Fibroblast of lung (primary cell): Measurements from ENCODE around the gene POLD1. TPM values are rescaled to one million over a fixed set of nuclear protein-coding genes. Genes with fewer than 3 reads are reported as not detected.

Experiments
- DNase-seq, 2 donors: peaks; one replicate each; pipeline versions ENCODE4 v3.0.0 to v3.0.0-alpha.2; 2010; ENCODE audit warnings: low read depth in 2 of 2
- H2AFZ ChIP-seq: 2 replicates; pipeline ENCODE4 v1.5.1; 2012; ENCODE audit warnings: low read length, control low read depth, inconsistent platforms
- H3K27ac ChIP-seq: 2 replicates; pipeline ENCODE4 v1.5.1; 2011; ENCODE audit warnings: low read length, control low read depth; ENCODE audit not compliant: insufficient read depth
- H3K27me3 ChIP-seq: 2 replicates; pipeline ENCODE4 v1.5.1; 2011; ENCODE audit warnings: mild to moderate bottlenecking, low read length; ENCODE audit not compliant: control insufficient read depth, insufficient read depth
- H3K36me3 ChIP-seq: 2 replicates; pipeline ENCODE4 v1.5.1; 2011; ENCODE audit warnings: low read length; ENCODE audit not compliant: control insufficient read depth, insufficient read depth
- H3K4me1 ChIP-seq: 2 replicates; pipeline ENCODE4 v1.5.1; 2011; ENCODE audit warnings: low read length; ENCODE audit not compliant: control insufficient read depth, insufficient read depth; ENCODE audit errors: extremely low read depth
- H3K4me2 ChIP-seq: 2 replicates; pipeline ENCODE4 v1.5.1; 2011; ENCODE audit warnings: low read length, control low read depth; ENCODE audit not compliant: insufficient read depth; ENCODE audit errors: extremely low read depth
- H3K4me3 ChIP-seq, 4 experiments: fragments of 200-600 bp in 1 of 4; sonication (generic) in 1 of 4; replicated peaks in 1 of 4; 2 replicates each; pipeline ENCODE4 v1.5.1; 2011 to 2016; ENCODE audit warnings: low read length in 4 of 4, low read depth in 3 of 4, mild to moderate bottlenecking in 3 of 4, control low read depth in 2 of 4, inconsistent platforms in 1 of 4, mixed read lengths in 1 of 4; ENCODE audit not compliant: insufficient read depth in 1 of 4; ENCODE audit errors: control extremely low read depth in 1 of 4
- H3K79me2 ChIP-seq: 2 replicates; pipeline ENCODE4 v1.5.1; 2012; ENCODE audit warnings: mild to moderate bottlenecking, low read length, inconsistent platforms; ENCODE audit not compliant: control insufficient read depth, insufficient read depth
- H3K9ac ChIP-seq: 2 replicates; pipeline ENCODE4 v1.5.1; 2011; ENCODE audit warnings: mild to moderate bottlenecking, low read length, control low read depth; ENCODE audit not compliant: insufficient read depth
- H3K9me3 ChIP-seq: 2 replicates; pipeline ENCODE4 v1.5.1; 2012; ENCODE audit warnings: low read depth, low read length; ENCODE audit not compliant: control insufficient read depth, insufficient read depth
- H4K20me1 ChIP-seq: 2 replicates; pipeline ENCODE4 v1.5.1; 2011; ENCODE audit warnings: low read length; ENCODE audit not compliant: control insufficient read depth, insufficient read depth; ENCODE audit errors: extremely low read depth
- EZH2 ChIP-seq: IDR thresholded peaks from 2 replicates; pipeline ENCODE4 v1.5.1; 2012; ENCODE audit warnings: low read length, control low read depth, mild to moderate bottlenecking; ENCODE audit errors: missing control alignments
- polyA plus RNA-seq, 2 donors: library from polyadenylated mRNA; depleted of rRNA in 1 of 2; stranded (reverse) in 1 of 2; unstranded in 1 of 2; fragments of >200 nt; gene quantifications; 2 replicates each; pipeline ENCODE4 v1.2.1, GENCODE V29; 2011 to 2012; ENCODE audit warnings: missing spikeins in 1 of 2
- total RNA-seq: library from RNA; depleted of rRNA; stranded (reverse); fragments of >200 nt; gene quantifications from 2 replicates; pipeline ENCODE4 v1.2.1, GENCODE V29; 2014
- TF ChIP-seq, protein P1 (sequence below), 2 donors: IDR thresholded peaks in 1 of 2; conservative IDR thresholded peaks in 1 of 2; 1 replicate in 1 of 2; 2 replicates in 1 of 2; pipeline ENCODE4 v1.5.1; 2011 to 2012; ENCODE audit warnings: low read length in 2 of 2, control low read depth in 1 of 2, inconsistent platforms in 1 of 2, low read depth in 1 of 2, mild to moderate bottlenecking in 1 of 2

The POLD1 gene
- total and polyA plus RNA-seq, 2 donors (not counting 1 experiment from before 2014, with no cell fraction given) = 4.0 to 23.6 TPM

DNA sequence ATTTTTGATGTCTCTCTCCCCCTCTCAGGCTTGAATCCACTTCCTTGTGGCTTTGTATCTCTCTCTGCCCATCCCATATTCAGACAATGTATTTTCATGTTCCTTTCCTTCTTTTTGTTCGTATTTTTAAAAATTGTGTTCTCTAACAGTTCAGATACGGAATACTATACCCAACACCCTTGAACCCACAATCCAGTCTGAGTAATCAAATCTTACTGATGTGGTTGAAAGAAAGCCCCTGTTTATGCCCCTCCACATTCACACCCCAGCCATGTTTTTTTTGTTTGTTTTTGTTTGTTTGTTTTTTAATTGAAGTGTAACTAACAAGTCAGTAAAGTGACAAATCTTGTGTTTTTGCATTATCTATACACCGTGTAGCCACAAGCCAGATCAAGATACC is 36.0 kb downstream of the POLD1 start:
- Histone ChIP-seq H3K79me2 (no peaks in the 10 kb centered on the region), H4K20me1 (no peaks in the 10 kb centered on the region), H3K4me1 (no peaks in the 10 kb centered on the region), H2AFZ (no peak overlapping the region), H3K27me3 (peaks cover 4% of the 10 kb centered on the region), H3K4me3 (no peak overlapping the region), H3K4me2 (no peak overlapping the region), H3K27ac (no peak overlapping the region), H3K9me3 (no peaks in the 10 kb centered on the region), H3K36me3 (no peaks in the 10 kb centered on the region), H3K9ac (no peak overlapping the region)
- TF ChIP-seq, protein P1, sequence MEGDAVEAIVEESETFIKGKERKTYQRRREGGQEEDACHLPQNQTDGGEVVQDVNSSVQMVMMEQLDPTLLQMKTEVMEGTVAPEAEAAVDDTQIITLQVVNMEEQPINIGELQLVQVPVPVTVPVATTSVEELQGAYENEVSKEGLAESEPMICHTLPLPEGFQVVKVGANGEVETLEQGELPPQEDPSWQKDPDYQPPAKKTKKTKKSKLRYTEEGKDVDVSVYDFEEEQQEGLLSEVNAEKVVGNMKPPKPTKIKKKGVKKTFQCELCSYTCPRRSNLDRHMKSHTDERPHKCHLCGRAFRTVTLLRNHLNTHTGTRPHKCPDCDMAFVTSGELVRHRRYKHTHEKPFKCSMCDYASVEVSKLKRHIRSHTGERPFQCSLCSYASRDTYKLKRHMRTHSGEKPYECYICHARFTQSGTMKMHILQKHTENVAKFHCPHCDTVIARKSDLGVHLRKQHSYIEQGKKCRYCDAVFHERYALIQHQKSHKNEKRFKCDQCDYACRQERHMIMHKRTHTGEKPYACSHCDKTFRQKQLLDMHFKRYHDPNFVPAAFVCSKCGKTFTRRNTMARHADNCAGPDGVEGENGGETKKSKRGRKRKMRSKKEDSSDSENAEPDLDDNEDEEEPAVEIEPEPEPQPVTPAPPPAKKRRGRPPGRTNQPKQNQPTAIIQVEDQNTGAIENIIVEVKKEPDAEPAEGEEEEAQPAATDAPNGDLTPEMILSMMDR (conservative IDR thresholded peaks at IDR 0.05 in 1 of 2, IDR thresholded peaks at IDR 0.05 in 1 of 2; ENCODE audit: low read depth in 1 of 2, low read length in 2 of 2) = no peak
- no peak for TF ChIP-seq EZH2
- DNase-seq = no peak

DNA sequence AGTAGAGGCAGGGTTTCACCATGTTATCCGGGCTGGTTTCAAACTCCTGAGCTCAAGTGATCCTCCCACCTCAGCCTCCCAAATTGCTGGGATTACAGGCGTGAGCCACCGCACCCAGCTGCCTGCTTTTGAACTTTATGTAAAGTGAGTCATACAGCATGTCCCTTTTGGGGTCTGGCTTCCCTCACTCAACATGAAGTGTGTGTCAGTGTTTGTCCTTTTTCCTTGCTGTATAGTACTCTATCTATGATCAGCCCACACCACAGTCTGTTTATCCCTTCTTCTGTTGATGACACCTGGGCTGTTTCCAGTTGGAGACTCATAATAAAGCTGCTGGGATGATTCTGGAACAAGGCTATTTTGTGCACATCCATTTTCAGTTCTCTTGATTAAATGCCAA is 36.7 kb downstream of the POLD1 start:
- no peak overlapping the region for H3K4me3 ChIP-seq
- no peak for DNase-seq
- H3K4me2 ChIP-seq = no peak overlapping the region
- TF ChIP-seq, protein P1 (conservative IDR thresholded peaks at IDR 0.05 in 1 of 2, IDR thresholded peaks at IDR 0.05 in 1 of 2; ENCODE audit: low read depth in 1 of 2, low read length in 2 of 2) = no peak
- no peak for TF ChIP-seq EZH2
- H3K36me3 ChIP-seq = no peaks in the 10 kb centered on the region
- H3K79me2 ChIP-seq = no peaks in the 10 kb centered on the region
- H3K27me3 ChIP-seq = peaks cover 4% of the 10 kb centered on the region
- H3K4me1 ChIP-seq = no peaks in the 10 kb centered on the region
- H3K9me3 ChIP-seq = no peaks in the 10 kb centered on the region
- no peak overlapping the region for H3K9ac ChIP-seq
- H2AFZ ChIP-seq = no peak overlapping the region
- no peak overlapping the region for H3K27ac ChIP-seq
- H4K20me1 ChIP-seq = no peaks in the 10 kb centered on the region

DNA sequence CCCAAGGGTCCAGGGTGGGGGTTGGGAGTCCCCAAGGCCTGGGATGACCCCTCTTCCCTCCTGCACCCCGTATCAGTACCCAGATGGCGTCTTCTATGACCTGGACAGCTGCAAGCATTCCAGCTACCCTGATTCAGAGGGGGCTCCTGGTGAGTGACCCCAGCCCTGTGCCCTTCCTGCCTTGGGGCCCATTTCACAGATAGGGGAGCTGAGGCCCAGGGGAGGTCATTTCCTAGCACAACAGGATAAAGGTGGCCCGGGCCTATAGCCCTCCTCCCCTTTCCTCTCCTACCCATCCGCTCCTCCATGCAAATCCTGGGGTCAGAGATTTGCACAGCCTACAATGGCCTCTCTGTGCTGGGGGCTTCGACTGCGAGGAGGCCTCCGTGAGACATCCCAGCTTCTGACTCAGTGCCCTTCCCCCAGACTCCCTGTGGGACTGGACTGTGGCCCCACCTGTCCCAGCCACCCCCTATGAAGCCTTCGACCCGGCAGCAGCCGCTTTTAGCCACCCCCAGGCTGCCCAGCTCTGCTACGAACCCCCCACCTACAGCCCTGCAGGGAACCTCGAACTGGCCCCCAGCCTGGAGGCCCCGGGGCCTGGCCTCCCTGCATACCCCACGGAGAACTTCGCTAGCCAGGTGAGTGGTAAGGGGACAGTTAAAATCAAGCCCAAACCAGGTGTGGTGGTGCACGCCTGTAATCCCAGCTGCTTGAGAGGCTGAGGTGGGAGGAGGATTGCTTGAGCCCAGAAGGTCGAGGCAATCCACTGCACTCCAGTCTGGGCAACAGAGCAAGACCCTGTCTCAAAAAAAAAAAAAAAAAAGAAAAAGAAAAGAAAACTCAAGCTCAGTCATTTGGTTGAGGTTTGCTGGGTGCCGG is 38.5 kb downstream of the POLD1 start:
- no peak for TF ChIP-seq EZH2
- TF ChIP-seq, protein P1 (conservative IDR thresholded peaks at IDR 0.05 in 1 of 2, IDR thresholded peaks at IDR 0.05 in 1 of 2; ENCODE audit: low read depth in 1 of 2, low read length in 2 of 2) = no peak
- H4K20me1 ChIP-seq = no peaks in the 10 kb centered on the region
- H3K27me3 ChIP-seq = peaks cover 4% of the 10 kb centered on the region

More for the DNA sequence above, 38.5 kb downstream of the POLD1 start:
- Histone ChIP-seq H3K4me3 (no peak overlapping the region), H3K36me3 (no peaks in the 10 kb centered on the region), H3K4me2 (no peak overlapping the region), H3K4me1 (no peaks in the 10 kb centered on the region), H3K79me2 (no peaks in the 10 kb centered on the region), H2AFZ (no peak overlapping the region), H3K27ac (no peak overlapping the region), H3K9ac (no peak overlapping the region), H3K9me3 (no peaks in the 10 kb centered on the region)
- DNase-seq = no peak
